Measurements from ENCODE around the gene RAB11FIP4.

- TF ChIP-seq CTCF (IDR thresholded peaks at IDR 0.05): no peak
- TF ChIP-seq POLR2A (IDR thresholded peaks at IDR 0.05): no peak
- TF ChIP-seq POLR2AphosphoS5 (IDR thresholded peaks at IDR 0.05): no peak
- TF ChIP-seq EP300 (IDR thresholded peaks at IDR 0.05; ENCODE audit: low read depth): no peak
Observed at GRCh38 chr17:31349454-31349853, 42.0 kb upstream of the RAB11FIP4 start.

Measured in transverse colon (tissue), 4 donors.